Esophagus muscularis mucosa (tissue), 3 donors: ENCODE data around the gene ASF1A.

Experiments used
- EP300 ChIP-seq: sonication (generic); formaldehyde crosslinking; IDR thresholded peaks from one replicate; pipeline ENCODE4 v1.6.1; 2017; ENCODE audit warnings: antibody characterized with exemption
- TF ChIP-seq, protein P1 (sequence below), 3 experiments: fragments of 200-600 bp in 2 of 3; fragments of 450-650 bp in 1 of 3; sonication (generic) in 2 of 3; IDR thresholded peaks; one replicate each; pipeline ENCODE4 v1.5.1; 2017 to 2019; ENCODE audit warnings: antibody characterized with exemption in 3 of 3, mild to moderate bottlenecking in 2 of 3, moderate library complexity in 1 of 3

DNA sequence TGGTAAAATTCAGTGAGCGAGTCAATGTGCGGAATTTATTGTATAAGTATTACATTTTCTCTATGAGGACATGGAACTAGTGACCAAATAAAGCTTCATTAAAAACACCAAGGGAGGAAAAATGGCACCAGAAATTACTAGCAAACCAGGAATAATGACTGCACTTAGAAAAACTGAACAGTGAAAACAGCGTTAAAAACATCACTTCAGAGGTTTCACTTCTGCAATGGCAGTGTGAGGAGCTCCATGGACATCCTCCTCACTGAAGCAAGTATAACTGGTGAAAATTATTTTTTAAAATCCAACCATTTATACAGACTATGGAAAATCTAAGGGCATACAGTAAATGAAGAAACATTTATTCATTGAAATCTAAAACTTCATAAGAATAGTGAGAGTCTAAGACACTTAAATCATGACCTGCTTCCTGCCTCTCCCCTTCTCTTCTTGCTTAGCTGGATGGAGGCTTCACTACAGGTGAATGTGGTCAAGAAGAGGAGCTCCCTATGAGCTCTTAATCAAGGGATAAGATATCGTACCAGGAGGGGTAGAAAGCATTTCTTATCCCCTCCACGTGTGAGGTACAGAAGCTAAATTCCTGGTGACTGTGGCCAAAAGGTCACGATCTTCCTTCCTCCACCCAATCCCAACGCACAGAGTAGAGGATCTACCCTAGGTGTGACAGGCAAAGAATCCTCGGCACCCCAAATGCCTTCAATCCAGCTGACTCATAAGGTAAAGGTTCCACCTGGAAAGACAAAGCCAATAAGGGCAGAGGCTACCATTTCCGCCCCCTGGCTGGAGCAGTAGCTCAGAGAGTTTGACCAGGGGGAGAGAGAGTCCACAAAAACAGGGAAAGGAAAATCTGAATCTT, 12.3 kb upstream of the ASF1A start:
- no peak for TF ChIP-seq EP300
- TF ChIP-seq, protein P1, sequence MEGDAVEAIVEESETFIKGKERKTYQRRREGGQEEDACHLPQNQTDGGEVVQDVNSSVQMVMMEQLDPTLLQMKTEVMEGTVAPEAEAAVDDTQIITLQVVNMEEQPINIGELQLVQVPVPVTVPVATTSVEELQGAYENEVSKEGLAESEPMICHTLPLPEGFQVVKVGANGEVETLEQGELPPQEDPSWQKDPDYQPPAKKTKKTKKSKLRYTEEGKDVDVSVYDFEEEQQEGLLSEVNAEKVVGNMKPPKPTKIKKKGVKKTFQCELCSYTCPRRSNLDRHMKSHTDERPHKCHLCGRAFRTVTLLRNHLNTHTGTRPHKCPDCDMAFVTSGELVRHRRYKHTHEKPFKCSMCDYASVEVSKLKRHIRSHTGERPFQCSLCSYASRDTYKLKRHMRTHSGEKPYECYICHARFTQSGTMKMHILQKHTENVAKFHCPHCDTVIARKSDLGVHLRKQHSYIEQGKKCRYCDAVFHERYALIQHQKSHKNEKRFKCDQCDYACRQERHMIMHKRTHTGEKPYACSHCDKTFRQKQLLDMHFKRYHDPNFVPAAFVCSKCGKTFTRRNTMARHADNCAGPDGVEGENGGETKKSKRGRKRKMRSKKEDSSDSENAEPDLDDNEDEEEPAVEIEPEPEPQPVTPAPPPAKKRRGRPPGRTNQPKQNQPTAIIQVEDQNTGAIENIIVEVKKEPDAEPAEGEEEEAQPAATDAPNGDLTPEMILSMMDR (IDR thresholded peaks at IDR 0.05): no peak
